ENCODE data around the gene ADARB2.

The ADARB2 gene

DNA sequence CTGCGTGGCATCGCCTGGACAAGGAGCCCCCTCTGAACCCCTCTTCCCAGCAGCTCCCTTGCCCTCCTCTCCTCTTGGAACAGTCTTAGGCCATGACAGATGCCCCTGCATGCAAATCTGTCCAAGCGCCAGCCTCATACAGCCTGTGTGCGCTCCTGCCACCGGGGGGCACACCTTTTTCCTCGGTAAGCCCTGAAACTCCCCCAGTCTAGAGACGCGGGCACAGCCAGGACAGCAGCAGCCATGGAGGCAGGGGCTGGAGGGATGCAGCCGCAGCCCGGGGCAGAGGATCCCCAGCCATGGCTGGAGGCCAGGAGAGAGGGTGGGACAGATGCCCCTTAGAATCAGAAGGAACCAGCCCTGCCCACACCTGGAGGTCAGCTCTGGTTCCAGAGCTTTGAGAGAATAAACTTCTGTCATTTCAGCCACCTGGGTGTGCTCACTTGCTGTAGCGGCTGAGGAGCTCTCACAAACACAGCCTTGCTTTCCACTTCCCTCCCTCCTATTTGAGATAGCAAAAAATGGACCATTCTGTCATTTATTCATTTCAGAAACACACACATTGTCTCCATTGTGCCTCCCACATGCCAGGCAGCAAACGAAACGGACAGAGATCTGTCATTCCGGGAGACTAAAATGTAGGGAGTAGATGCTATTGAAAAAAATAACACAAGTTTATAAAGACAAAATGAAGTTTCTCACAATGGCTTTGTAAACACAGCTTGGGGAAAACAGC is 439.6 kb downstream of the ADARB2 start:
- no peak overlapping the region for H3K4me3 ChIP-seq (ENCODE audit: low read depth, low read length)
- no peak for TF ChIP-seq CTCF (IDR thresholded peaks at IDR 0.05; ENCODE audit: borderline replicate concordance, insufficient read depth, low read depth, low read length)

GRCh38 chr10:1295756-1296480 is 441.4 kb downstream of the ADARB2 start:
- H3K4me3 ChIP-seq (ENCODE audit: low read depth, low read length): no peak overlapping the region
- TF ChIP-seq CTCF (IDR thresholded peaks at IDR 0.05; ENCODE audit: borderline replicate concordance, insufficient read depth, low read depth, low read length): no peak

- TF ChIP-seq CTCF (IDR thresholded peaks at IDR 0.05; ENCODE audit: borderline replicate concordance, insufficient read depth, low read depth, low read length): no peak
Measured at GRCh38 chr10:1294748-1295147, 442.6 kb downstream of the ADARB2 start.

GRCh38 chr10:1293636-1294435 is 443.5 kb downstream of the ADARB2 start:
- no peak for TF ChIP-seq CTCF (IDR thresholded peaks at IDR 0.05; ENCODE audit: borderline replicate concordance, insufficient read depth, low read depth, low read length)
- H3K4me3 ChIP-seq (ENCODE audit: low read depth, low read length): no peak overlapping the region

More at GRCh38 chr10:1294748-1295147, 442.6 kb downstream of the ADARB2 start:
- H3K4me3 ChIP-seq (ENCODE audit: low read depth, low read length): no peak overlapping the region

- no peak overlapping the region for H3K4me3 ChIP-seq (ENCODE audit: low read depth, low read length)
Measured at GRCh38 chr10:1293157-1293556, 444.2 kb downstream of the ADARB2 start.

DNA sequence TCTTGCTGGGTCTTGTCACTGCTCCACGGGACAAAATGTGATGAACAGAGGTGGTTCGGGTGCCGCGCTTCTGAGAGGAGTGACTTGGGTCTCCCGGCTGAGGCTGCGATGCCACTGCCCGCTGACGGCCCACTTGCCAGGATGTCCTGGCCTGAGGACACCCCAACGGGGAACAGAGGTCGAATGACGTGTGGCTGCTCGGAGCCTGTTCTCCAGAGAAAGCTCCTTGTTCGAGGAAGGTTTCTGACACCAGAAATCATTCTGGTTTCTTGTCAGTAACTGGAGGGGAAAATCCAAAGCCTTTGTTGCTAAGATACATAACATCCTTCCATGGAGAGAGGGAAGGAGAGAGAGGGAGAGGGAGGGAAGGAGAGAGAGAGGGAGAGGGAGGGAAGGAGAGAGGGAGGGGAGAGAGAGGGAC is 444.7 kb downstream of the ADARB2 start:
- TF ChIP-seq CTCF (IDR thresholded peaks at IDR 0.05; ENCODE audit: borderline replicate concordance, insufficient read depth, low read depth, low read length): no peak
- H3K4me3 ChIP-seq (ENCODE audit: low read depth, low read length): no peak overlapping the region

More at GRCh38 chr10:1293157-1293556, 444.2 kb downstream of the ADARB2 start:
- no peak for TF ChIP-seq CTCF (IDR thresholded peaks at IDR 0.05; ENCODE audit: borderline replicate concordance, insufficient read depth, low read depth, low read length)

Measured in GM12875 (cell line).